HCT116 (cell line): ENCODE results near the gene MED1. TPM values are rescaled to one million over a fixed set of nuclear protein-coding genes. Genes with fewer than 3 reads are reported as not detected.

ENCODE experiments used
- ATAC-seq: fragments of 200-7000 bp; cut with Tn5 transposase; 2 replicates; pipeline ENCODE4 v1.9.1; 2020; ENCODE audit warnings: mild to moderate bottlenecking, moderate library complexity
- BruUV-seq: library from RNA; stranded (reverse); fragments of 400-500 nt; replicated peaks from 2 replicates; lab custom pipeline; 2021; lab: Mats Ljungman, UMichigan
- CTCF ChIA-PET: fragments of 300-600 bp; sonication (Branson Sonifier 250); formaldehyde crosslinking; loops from one replicate; lab custom pipeline; 2021; ENCODE audit warnings: antibody characterized with exemption; lab: Charles Lee
- POLR2A ChIA-PET: fragments of 300-600, 350-600 bp; sonication (Branson Sonifier 250); formaldehyde crosslinking; loops from one replicate; lab custom pipeline; 2021; ENCODE audit warnings: antibody characterized with exemption; lab: Charles Lee
- RAD21 ChIA-PET, 2 experiments: fragments of 300-600 bp; sonication (Branson Sonifier 250); formaldehyde crosslinking; loops; one replicate each; lab custom pipeline; 2023; ENCODE audit warnings: low total read pairs in 2 of 2; ENCODE audit not compliant: uncharacterized antibody in 2 of 2, unreplicated experiment in 2 of 2, low non-redundant PET in 1 of 2; lab: Charles Lee
- DNase-seq: peaks from one replicate; pipeline ENCODE4 v3.0.0-alpha.2; 2010; ENCODE audit warnings: low read depth, low spot score
- H2AFZ ChIP-seq: fragments of 200-600 bp; shearing (Covaris generic), sonication (generic); 2 replicates; pipeline ENCODE4 v1.6.1; 2017; ENCODE audit warnings: low read depth, mixed run types, mixed read lengths, antibody characterized with exemption, low read length; ENCODE audit not compliant: poor library complexity, severe bottlenecking
- H3K27ac ChIP-seq: 2 replicates; pipeline ENCODE4 v1.5.1; 2012; ENCODE audit warnings: low read depth, low read length
- H3K27me3 ChIP-seq: fragments of 200-600 bp; sonication (generic); 2 replicates; pipeline ENCODE4 v1.6.1; 2016; ENCODE audit warnings: mixed run types, low read length, mixed read lengths; ENCODE audit not compliant: insufficient read depth
- H3K36me3 ChIP-seq, 2 experiments: fragments of 200-500 bp in 1 of 2; fragments of 200-600 bp in 1 of 2; sonication (Bioruptor generic) in 1 of 2; sonication (generic) in 1 of 2; 2 replicates each; pipeline versions ENCODE4 v1.5.1 to v1.6.1; 2014 to 2016; ENCODE audit warnings: low read length in 2 of 2, inconsistent platforms in 1 of 2, mixed read lengths in 1 of 2, mixed run types in 1 of 2; ENCODE audit not compliant: insufficient read depth in 2 of 2, control insufficient read depth in 1 of 2
- H3K4me1 ChIP-seq, 2 experiments: fragments of 200-600 bp in 1 of 2; sonication (generic) in 1 of 2; 2 replicates each; pipeline versions ENCODE4 v1.5.1 to v1.6.1; 2012 to 2017; ENCODE audit warnings: low read length in 2 of 2, inconsistent platforms in 1 of 2, mild to moderate bottlenecking in 1 of 2, mixed read lengths in 1 of 2, mixed run types in 1 of 2, moderate library complexity in 1 of 2; ENCODE audit not compliant: insufficient read depth in 2 of 2, control insufficient read depth in 1 of 2
- H3K4me2 ChIP-seq: fragments of 200-600 bp; sonication (generic); 2 replicates; pipeline ENCODE4 v1.6.1; 2017; ENCODE audit warnings: mixed run types, low read length, mixed read lengths
- H3K4me3 ChIP-seq, 2 experiments: fragments of 200-600 bp in 1 of 2; sonication (generic) in 1 of 2; replicated peaks in 1 of 2; 2 replicates each; pipeline ENCODE4 v1.5.1; 2011 to 2016; ENCODE audit warnings: low read length in 2 of 2, control low read depth in 1 of 2, low read depth in 1 of 2, mild to moderate bottlenecking in 1 of 2, mixed read lengths in 1 of 2, mixed run types in 1 of 2
- H3K79me2 ChIP-seq: fragments of 200-600 bp; sonication (generic); 2 replicates; pipeline ENCODE4 v1.6.1; 2017; ENCODE audit warnings: mild to moderate bottlenecking, mixed run types, low read length, moderate library complexity, mixed read lengths; ENCODE audit not compliant: insufficient read depth
- H3K9ac ChIP-seq: fragments of 200-600 bp; sonication (generic); 2 replicates; pipeline ENCODE4 v1.6.1; 2016; ENCODE audit warnings: low read length, mixed read lengths
- H3K9me2 ChIP-seq: fragments of 200-600 bp; sonication (generic), shearing (Covaris generic); 2 replicates; pipeline ENCODE4 v1.6.1; 2017; ENCODE audit warnings: mixed run types, mild to moderate bottlenecking, moderate library complexity; ENCODE audit not compliant: insufficient read depth
- H3K9me3 ChIP-seq, 2 experiments: fragments of 200-500 bp in 1 of 2; fragments of 200-600 bp in 1 of 2; sonication (Bioruptor generic) in 1 of 2; sonication (generic) in 1 of 2; 2 replicates each; pipeline ENCODE4 v1.6.1; 2014 to 2017; ENCODE audit warnings: low read length in 2 of 2, mixed read lengths in 2 of 2, inconsistent platforms in 1 of 2, low read depth in 1 of 2, mild to moderate bottlenecking in 1 of 2, mixed run types in 1 of 2, moderate library complexity in 1 of 2; ENCODE audit not compliant: control insufficient read depth in 1 of 2, insufficient read depth in 1 of 2
- H4K20me1 ChIP-seq: fragments of 200-600 bp; sonication (generic), shearing (Covaris generic); 2 replicates; pipeline ENCODE4 v1.6.1; 2017; ENCODE audit warnings: mixed run types, mild to moderate bottlenecking, moderate library complexity; ENCODE audit not compliant: insufficient read depth
- CBX3 ChIP-seq: IDR thresholded peaks from 2 replicates; pipeline ENCODE4 v1.6.1; 2012; ENCODE audit warnings: low read depth
- CTCF ChIP-seq, 3 experiments: fragments of 200-600 bp in 1 of 3; sonication (generic) in 1 of 3; IDR thresholded peaks in 2 of 3; conservative IDR thresholded peaks in 1 of 3; 2 replicates each; pipeline ENCODE4 v1.5.1; 2012 to 2017; ENCODE audit warnings: low read depth in 2 of 3, low read length in 2 of 3, antibody characterized with exemption in 1 of 3, borderline replicate concordance in 1 of 3, control low read depth in 1 of 3, mild to moderate bottlenecking in 1 of 3, mixed read lengths in 1 of 3, mixed run types in 1 of 3, moderate library complexity in 1 of 3; ENCODE audit not compliant: insufficient read depth in 1 of 3
- EGR1 ChIP-seq: IDR thresholded peaks from 2 replicates; pipeline ENCODE4 v1.6.1; 2012; ENCODE audit warnings: low read depth
- EZH2phosphoT487 ChIP-seq: fragments of 200-600 bp; IDR thresholded peaks from 2 replicates; pipeline ENCODE4 v1.6.1; 2018; ENCODE audit warnings: antibody characterized with exemption, borderline replicate concordance
- FOSL1 ChIP-seq: IDR thresholded peaks from 2 replicates; pipeline ENCODE4 v1.6.1; 2012; ENCODE audit warnings: low read depth
- JUND ChIP-seq: IDR thresholded peaks from 2 replicates; pipeline ENCODE4 v1.6.1; 2012
- POLR2AphosphoS5 ChIP-seq: IDR thresholded peaks from 2 replicates; pipeline ENCODE4 v1.6.1; 2011; ENCODE audit warnings: mild to moderate bottlenecking, low read depth, low read length, moderate library complexity
- SIN3A ChIP-seq: IDR thresholded peaks from 2 replicates; pipeline ENCODE4 v1.6.1; 2012; ENCODE audit warnings: low read depth
- SP1 ChIP-seq: IDR thresholded peaks from 2 replicates; pipeline ENCODE4 v1.6.1; 2012; ENCODE audit warnings: low read depth
- SRF ChIP-seq: IDR thresholded peaks from 2 replicates; pipeline ENCODE4 v1.6.1; 2012; ENCODE audit warnings: low read depth
- TCF7L2 ChIP-seq: IDR thresholded peaks from 2 replicates; pipeline ENCODE4 v1.7.0; 2011; ENCODE audit warnings: borderline replicate concordance, inconsistent platforms; ENCODE audit not compliant: insufficient read depth, insufficient read length; ENCODE audit errors: extremely low read depth
- YY1 ChIP-seq: IDR thresholded peaks from 2 replicates; pipeline ENCODE4 v1.6.1; 2011; ENCODE audit warnings: low read length, low read depth, moderate library complexity, mild to moderate bottlenecking; ENCODE audit not compliant: insufficient replicate concordance; ENCODE audit errors: extremely low read depth
- ZBTB33 ChIP-seq: IDR thresholded peaks from 2 replicates; pipeline ENCODE4 v1.6.1; 2011; ENCODE audit warnings: mild to moderate bottlenecking, low read length, moderate library complexity; ENCODE audit not compliant: insufficient replicate concordance; ENCODE audit errors: extremely low read depth
- ZFX ChIP-seq: fragments of 450-650 bp; IDR thresholded peaks from 2 replicates; pipeline ENCODE4 v1.6.1; 2017
- intact Hi-C: fragments of 100-400 bp; cut with micrococcal nuclease; formaldehyde crosslinking; loops from 2 replicates; pipeline ENCODE4 v1.10.0; 2022
- total RNA-seq: library from RNA; stranded (reverse); gene quantifications from one replicate; pipeline ENCODE4 v1.2.1, GENCODE V29; 2021; ENCODE audit not compliant: unreplicated experiment
- TF ChIP-seq, protein P1 (sequence below): IDR thresholded peaks from 2 replicates; pipeline ENCODE4 v1.6.1; 2012

Gene MED1
- total RNA-seq, 1 experiment from 2014 or later, result 55.7 TPM

GRCh38 chr17:39461926-39462569, 11.0 kb upstream of the MED1 start (continued):
- TF ChIP-seq CTCF (IDR thresholded peaks at IDR 0.05 in 2 of 3, conservative IDR thresholded peaks at IDR 0.05 in 1 of 3; ENCODE audit: borderline replicate concordance in 1 of 3, insufficient read depth in 1 of 3, low read depth in 2 of 3, low read length in 2 of 3) (no peak), CBX3 (no peak), SP1 (no peak)

GRCh38 chr17:39461113-39461925, 10.3 kb upstream of the MED1 start, which contains the start of gene CDK12:
CDK12 (plus strand) TSS chr17:39461486; CDS start chr17:39462072, 586 bp downstream.
- peak within 1 kb of the TSS; percentile 99 for H3K9ac ChIP-seq
- H3K27ac ChIP-seq, result peak within 1 kb of the TSS; percentile 91
- no peaks in the 10 kb centered on the region for H3K27me3 ChIP-seq
- peaks cover 0 to 4% of the 10 kb centered on the region in 2 experiments; a peak in 1 of 4 replicates for H3K36me3 ChIP-seq
- H3K9me2 ChIP-seq, result no peaks in the 10 kb centered on the region
- peak within 1 kb of the TSS; percentile 85 for H2AFZ ChIP-seq
- H3K4me2 ChIP-seq, result peak within 1 kb of the TSS; percentile 89
- peaks cover 12 to 29% of the 10 kb centered on the region in 2 experiments; a peak in 3 of 4 replicates for H3K4me1 ChIP-seq
- ATAC-seq (peak; percentile 95), DNase-seq (peak; percentile 99)
- ChIA-PET CTCF (interaction anchor here (0.8 to 1.1 kb wide), 2 partner anchors 10 to 160 kb away, joined by 4 to 5 read pairs; partner anchors contain the start of gene MED1), POLR2A (interaction anchor here (0.6 to 1.6 kb wide), 6 partner anchors 9 to 24 kb away, joined by 3 to 24 read pairs (median 4); partner anchors contain the start of gene MED1), RAD21 (interaction anchor here in 1 of 2 experiments (1.0 kb wide), 1 partner anchor 10 kb away, joined by 4 read pairs; the partner anchor contains the start of gene MED1)
- H3K9me3 ChIP-seq, result no peaks in the 10 kb centered on the region
- H3K4me3 ChIP-seq, result peak within 1 kb of the TSS; percentile 87 to 92
- peaks cover 49% of the 10 kb centered on the region for H3K79me2 ChIP-seq
- TSS peak; percentile 88 for BruUV-seq
- intact Hi-C loops, result no loop called here
- peaks cover 5% of the 10 kb centered on the region; the same call in 1 of the 2 replicates for H4K20me1 ChIP-seq
- TF ChIP-seq POLR2AphosphoS5 (peak; percentile 96), SP1 (peak; percentile 61), JUND (peak; percentile 32; the same call in 1 of the 2 replicates), EZH2phosphoT487 (no peak), YY1 (peak; percentile 70), SIN3A (peak; percentile 75; the same call in 1 of the 2 replicates), ZBTB33 (peak; percentile 100), FOSL1 (no peak), ZFX (peak; percentile 86), TCF7L2 (peak; percentile 46), SRF (no peak), EGR1 (no peak), CBX3 (peak; percentile 83; the same call in 1 of the 2 replicates)
- TF ChIP-seq, protein P1, sequence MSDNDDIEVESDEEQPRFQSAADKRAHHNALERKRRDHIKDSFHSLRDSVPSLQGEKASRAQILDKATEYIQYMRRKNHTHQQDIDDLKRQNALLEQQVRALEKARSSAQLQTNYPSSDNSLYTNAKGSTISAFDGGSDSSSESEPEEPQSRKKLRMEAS, result peak; percentile 57; the same call in 1 of the 2 replicates
